ENCODE data around the gene CA6. TPM values are rescaled to one million over a fixed set of nuclear protein-coding genes. Genes with fewer than 3 reads are reported as not detected.
"Not testable (repeated sequence)": the region's sequence is repeated elsewhere in the genome, so short reads cannot be mapped to it uniquely, and the experiment has no call there.

Gene CA6
- total RNA-seq, 1 experiment from 2014 or later, result not detected

GRCh38 chr1:8969937-8970336 lies 24.3 kb downstream of the CA6 start:
- DNase-seq (ENCODE audit: low read depth), result no peak

- no peak for DNase-seq (ENCODE audit: low read depth)
Measured at GRCh38 chr1:8970870-8971337, 25.2 kb downstream of the CA6 start.

GRCh38 chr1:8974551-8974950 lies 28.9 kb downstream of the CA6 start:
- no peak for DNase-seq (ENCODE audit: low read depth)

GRCh38 chr1:8976338-8976737 lies 30.7 kb downstream of the CA6 start:
- DNase-seq (ENCODE audit: low read depth), result no peak

- no peak for DNase-seq (ENCODE audit: low read depth)
Measured at GRCh38 chr1:8976896-8977450, 31.3 kb downstream of the CA6 start.

- DNase-seq (ENCODE audit: low read depth), result no peak
Measured at GRCh38 chr1:8980656-8981055, 35.0 kb downstream of the CA6 start.

- DNase-seq (ENCODE audit: low read depth), result no peak
Measured at GRCh38 chr1:8981169-8981568, 35.5 kb downstream of the CA6 start.

GRCh38 chr1:8984203-8984602 lies 38.5 kb downstream of the CA6 start:
- DNase-seq (ENCODE audit: low read depth), result no peak

- no peak for DNase-seq (ENCODE audit: low read depth)
Measured at GRCh38 chr1:8984990-8985389, 39.3 kb downstream of the CA6 start.

- DNase-seq (ENCODE audit: low read depth), result peak; percentile 98
Measured at GRCh38 chr1:8985915-8986813, 40.5 kb downstream of the CA6 start.

- no peak for DNase-seq (ENCODE audit: low read depth)
Measured at GRCh38 chr1:8986814-8987190, 41.1 kb downstream of the CA6 start.

GRCh38 chr1:8987881-8988617 lies 42.4 kb downstream of the CA6 start:
- DNase-seq (ENCODE audit: low read depth), result peak; percentile 42

- DNase-seq (ENCODE audit: low read depth), result no peak
Measured at GRCh38 chr1:8988618-8988967, 42.9 kb downstream of the CA6 start.

- no peak for DNase-seq (ENCODE audit: low read depth)
Measured at GRCh38 chr1:8989061-8989460, 43.4 kb downstream of the CA6 start.

- peak; percentile 88 for DNase-seq (ENCODE audit: low read depth)
Measured at GRCh38 chr1:8989821-8990220, 44.2 kb downstream of the CA6 start.

GRCh38 chr1:8992936-8993687 lies 47.4 kb downstream of the CA6 start:
- DNase-seq (ENCODE audit: low read depth), result no peak

GRCh38 chr1:8993962-8994675 lies 48.5 kb downstream of the CA6 start:
- DNase-seq (ENCODE audit: low read depth), result not testable (repeated sequence)

GRCh38 chr1:9001534-9002214 lies 56.0 kb downstream of the CA6 start:
- DNase-seq (ENCODE audit: low read depth), result not testable (repeated sequence)

- DNase-seq (ENCODE audit: low read depth), result not testable (repeated sequence)
Measured at GRCh38 chr1:9002215-9002560, 56.5 kb downstream of the CA6 start.

GRCh38 chr1:9004031-9004699 lies 58.5 kb downstream of the CA6 start:
- no peak for DNase-seq (ENCODE audit: low read depth)

Data from RPMI7951 (cell line).